ENCODE measurements around the gene MED15. TPM values are rescaled to one million over a fixed set of nuclear protein-coding genes. Genes with fewer than 3 reads are reported as not detected.

The MED15 gene
- total RNA-seq, 1 donor from 2014 or later, result 77.8 TPM

GRCh38 chr22:20545681-20546521 is 38.5 kb downstream of the MED15 start:
- Mint-ChIP-seq H3K27me3 (no peaks in the 10 kb centered on the region), H3K36me3 (ENCODE audit: insufficient read depth) (peaks cover 13% of the 10 kb centered on the region), H3K9me3 (ENCODE audit: low read depth) (no peaks in the 10 kb centered on the region), H3K4me1 (ENCODE audit: low read depth) (peaks cover 8% of the 10 kb centered on the region), H3K27ac (no peak overlapping the region), H3K4me3 (ENCODE audit: low read depth) (no peak overlapping the region)
- no peak for DNase-seq (ENCODE audit: low spot score, unreplicated experiment)
- TF ChIP-seq CTCF (IDR thresholded peaks at IDR 0.05; ENCODE audit: unreplicated experiment), result no peak

- DNase-seq (ENCODE audit: low spot score, unreplicated experiment), result no peak
- H3K27me3 Mint-ChIP-seq, result no peaks in the 10 kb centered on the region
- H3K4me1 Mint-ChIP-seq (ENCODE audit: low read depth), result peaks cover 11% of the 10 kb centered on the region
- no peak for TF ChIP-seq CTCF (IDR thresholded peaks at IDR 0.05; ENCODE audit: unreplicated experiment)
- H3K36me3 Mint-ChIP-seq (ENCODE audit: insufficient read depth), result peaks cover 13% of the 10 kb centered on the region
- no peak overlapping the region for H3K27ac Mint-ChIP-seq
- no peaks in the 10 kb centered on the region for H3K9me3 Mint-ChIP-seq (ENCODE audit: low read depth)
- no peak overlapping the region for H3K4me3 Mint-ChIP-seq (ENCODE audit: low read depth)
Measured at GRCh38 chr22:20546541-20546950, 39.1 kb downstream of the MED15 start.

- no peak overlapping the region for H3K4me3 Mint-ChIP-seq (ENCODE audit: low read depth)
- no peaks in the 10 kb centered on the region for H3K27me3 Mint-ChIP-seq
- no peaks in the 10 kb centered on the region for H3K9me3 Mint-ChIP-seq (ENCODE audit: low read depth)
- peaks cover 11% of the 10 kb centered on the region for H3K36me3 Mint-ChIP-seq (ENCODE audit: insufficient read depth)
- no peak for TF ChIP-seq CTCF (IDR thresholded peaks at IDR 0.05; ENCODE audit: unreplicated experiment)
- no peak overlapping the region for H3K27ac Mint-ChIP-seq
- H3K4me1 Mint-ChIP-seq (ENCODE audit: low read depth), result peaks cover 13% of the 10 kb centered on the region
- DNase-seq (ENCODE audit: low spot score, unreplicated experiment), result no peak
Measured at GRCh38 chr22:20547029-20547428, 39.6 kb downstream of the MED15 start.

GRCh38 chr22:20548806-20549205 is 41.4 kb downstream of the MED15 start:
- TF ChIP-seq CTCF (IDR thresholded peaks at IDR 0.05; ENCODE audit: unreplicated experiment), result no peak
- no peak for DNase-seq (ENCODE audit: low spot score, unreplicated experiment)
- peaks cover 13% of the 10 kb centered on the region for H3K4me1 Mint-ChIP-seq (ENCODE audit: low read depth)
- H3K4me3 Mint-ChIP-seq (ENCODE audit: low read depth), result no peak overlapping the region
- H3K36me3 Mint-ChIP-seq (ENCODE audit: insufficient read depth), result peaks cover 6% of the 10 kb centered on the region
- no peaks in the 10 kb centered on the region for H3K9me3 Mint-ChIP-seq (ENCODE audit: low read depth)
- H3K27me3 Mint-ChIP-seq, result no peaks in the 10 kb centered on the region
- no peak overlapping the region for H3K27ac Mint-ChIP-seq

- no peak for TF ChIP-seq CTCF (IDR thresholded peaks at IDR 0.05; ENCODE audit: unreplicated experiment)
- Mint-ChIP-seq H3K27ac (peak overlapping the region; percentile 14), H3K4me3 (ENCODE audit: low read depth) (no peak overlapping the region), H3K36me3 (ENCODE audit: insufficient read depth) (peaks cover 3% of the 10 kb centered on the region), H3K4me1 (ENCODE audit: low read depth) (peaks cover 13% of the 10 kb centered on the region), H3K27me3 (no peaks in the 10 kb centered on the region), H3K9me3 (ENCODE audit: low read depth) (no peaks in the 10 kb centered on the region)
- no peak for DNase-seq (ENCODE audit: low spot score, unreplicated experiment)
Measured at GRCh38 chr22:20549232-20549841, 41.9 kb downstream of the MED15 start.

Data from progenitor cell of endocrine pancreas (in vitro differentiated cells).